Measurements from ENCODE around the gene SMIM30. TPM values are rescaled to one million over a fixed set of nuclear protein-coding genes. Genes with fewer than 3 reads are reported as not detected.

Gene SMIM30
- total RNA-seq, 1 donor from 2014 or later = 47.1 TPM

DNA sequence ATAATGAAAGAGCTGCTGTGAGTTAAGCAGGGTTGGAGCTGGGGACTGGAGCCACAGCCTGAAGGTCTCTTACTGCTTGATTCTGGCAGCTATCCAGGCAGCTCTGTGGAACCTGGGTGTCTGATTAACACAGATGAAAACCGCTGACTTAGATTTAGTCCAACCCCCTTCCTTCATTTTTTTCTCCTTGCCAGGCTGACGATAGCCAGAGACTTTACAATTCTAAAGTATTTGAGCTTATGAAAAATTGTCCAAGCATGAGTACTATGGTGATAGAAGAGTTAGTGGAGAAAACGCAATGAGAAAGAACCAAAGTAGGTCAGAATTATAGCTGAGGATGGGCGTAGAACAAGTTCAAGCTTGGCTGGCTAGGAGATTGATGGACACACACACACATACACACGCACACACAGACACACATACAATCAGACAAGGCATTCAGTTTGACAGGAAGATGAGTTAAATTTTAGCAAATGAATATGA is 18.2 kb downstream of the SMIM30 start:
- DNase-seq (ENCODE audit: low read depth in 2 of 2) = no peak

DNA sequence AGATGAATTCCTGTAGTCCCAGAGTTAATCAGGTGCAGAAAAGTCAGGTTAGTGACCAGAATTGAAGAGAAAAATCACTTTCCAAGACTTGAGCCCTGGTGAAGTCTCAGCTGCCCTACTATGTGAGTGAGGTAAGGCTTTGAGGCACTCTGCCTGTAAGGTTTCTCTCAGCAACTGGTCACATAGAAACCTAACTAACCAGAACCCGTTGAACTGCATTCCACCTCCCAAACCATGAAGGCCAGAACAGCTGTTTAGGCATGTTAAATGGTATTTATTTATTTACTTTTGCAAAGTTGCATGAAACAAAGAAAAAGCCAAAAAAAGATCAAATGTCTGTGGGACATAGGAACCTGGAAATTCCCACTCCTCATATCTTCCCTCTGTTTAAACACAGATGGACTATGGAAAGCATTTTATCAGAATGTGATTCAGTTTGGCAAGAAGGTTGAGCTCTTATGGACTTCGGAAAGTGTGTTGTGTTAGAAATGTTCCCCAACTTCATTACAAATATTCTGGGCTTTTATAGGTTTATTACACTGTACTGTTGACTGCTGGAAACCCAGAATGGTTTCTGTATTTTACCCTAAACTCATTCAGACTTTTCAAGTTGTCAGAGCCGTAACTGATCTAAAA is 19.0 kb downstream of the SMIM30 start:
- DNase-seq (ENCODE audit: low read depth in 2 of 2) = no peak

DNA sequence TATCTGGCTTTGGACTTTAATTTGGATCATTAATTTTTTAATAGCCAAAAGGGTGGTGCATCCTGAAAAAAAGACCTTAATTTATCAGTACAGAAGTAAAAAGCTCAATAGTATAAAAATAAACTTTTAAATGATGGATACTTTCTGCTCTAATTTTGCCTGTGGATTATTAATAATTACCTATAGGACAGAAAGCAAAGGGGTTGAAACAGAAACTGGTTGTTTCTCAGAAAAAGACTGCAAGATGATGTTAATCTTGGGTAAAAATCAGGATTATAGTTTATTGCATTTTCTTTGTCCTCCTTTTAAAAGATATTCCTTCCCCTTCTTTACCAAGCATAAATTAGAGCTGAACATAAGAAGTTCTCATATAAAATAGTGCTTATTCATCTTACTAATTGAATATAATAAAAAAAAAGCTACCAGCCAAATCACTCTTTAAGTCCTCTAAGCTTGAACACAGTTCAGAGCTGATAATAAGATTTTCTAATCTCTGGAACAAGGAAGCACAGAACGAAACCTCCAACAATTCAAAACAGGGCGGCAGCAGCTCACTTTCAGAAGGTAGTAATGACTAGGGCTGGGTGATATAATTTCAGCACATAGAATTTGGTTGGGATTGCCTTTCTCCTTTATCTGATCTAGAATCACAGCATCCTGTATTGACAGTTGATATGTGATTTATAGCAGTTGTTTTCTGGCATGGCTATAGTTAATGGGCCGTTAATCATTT is 23.7 kb downstream of the SMIM30 start:
- DNase-seq (ENCODE audit: low read depth in 2 of 2) = no peak

DNA sequence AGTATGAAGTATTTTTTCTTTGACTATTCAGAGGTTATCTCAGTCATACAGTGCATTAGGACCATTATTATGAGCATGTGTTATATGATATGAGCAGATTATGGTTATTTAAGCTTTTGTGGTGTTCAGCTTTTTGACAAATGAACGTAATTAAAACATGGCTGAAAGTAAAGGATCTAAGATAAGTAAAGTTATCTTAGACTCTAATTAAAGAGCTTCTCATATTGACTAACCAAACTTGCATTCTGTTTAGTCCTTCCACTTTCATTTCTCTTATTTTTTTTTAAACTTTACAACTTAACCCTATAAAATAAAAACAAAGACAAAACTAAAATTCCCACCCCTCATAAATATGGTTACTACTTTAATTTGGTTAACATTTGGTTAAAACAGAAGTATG is 24.8 kb downstream of the SMIM30 start:
- DNase-seq (ENCODE audit: low read depth in 2 of 2) = no peak

DNA sequence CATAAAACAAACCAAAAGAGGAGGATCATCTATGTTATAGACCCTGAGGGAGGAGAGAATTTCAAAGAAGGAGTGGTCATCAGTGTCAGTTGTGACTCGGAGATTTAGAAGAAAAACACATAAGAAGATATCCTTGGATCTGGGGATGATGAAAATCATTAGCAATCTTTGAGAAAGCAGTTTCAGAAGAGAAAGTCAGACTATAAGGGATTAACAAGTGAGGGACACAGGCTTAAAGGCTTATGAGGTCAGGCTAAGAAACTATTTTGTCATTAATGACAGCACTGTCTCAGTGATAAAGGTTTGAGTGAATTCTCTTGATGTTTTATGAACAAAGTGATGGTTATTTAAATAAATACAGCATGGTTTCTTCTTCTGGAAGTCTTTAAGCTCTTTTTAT is 25.6 kb downstream of the SMIM30 start:
- no peak for DNase-seq (ENCODE audit: low read depth in 2 of 2)

DNA sequence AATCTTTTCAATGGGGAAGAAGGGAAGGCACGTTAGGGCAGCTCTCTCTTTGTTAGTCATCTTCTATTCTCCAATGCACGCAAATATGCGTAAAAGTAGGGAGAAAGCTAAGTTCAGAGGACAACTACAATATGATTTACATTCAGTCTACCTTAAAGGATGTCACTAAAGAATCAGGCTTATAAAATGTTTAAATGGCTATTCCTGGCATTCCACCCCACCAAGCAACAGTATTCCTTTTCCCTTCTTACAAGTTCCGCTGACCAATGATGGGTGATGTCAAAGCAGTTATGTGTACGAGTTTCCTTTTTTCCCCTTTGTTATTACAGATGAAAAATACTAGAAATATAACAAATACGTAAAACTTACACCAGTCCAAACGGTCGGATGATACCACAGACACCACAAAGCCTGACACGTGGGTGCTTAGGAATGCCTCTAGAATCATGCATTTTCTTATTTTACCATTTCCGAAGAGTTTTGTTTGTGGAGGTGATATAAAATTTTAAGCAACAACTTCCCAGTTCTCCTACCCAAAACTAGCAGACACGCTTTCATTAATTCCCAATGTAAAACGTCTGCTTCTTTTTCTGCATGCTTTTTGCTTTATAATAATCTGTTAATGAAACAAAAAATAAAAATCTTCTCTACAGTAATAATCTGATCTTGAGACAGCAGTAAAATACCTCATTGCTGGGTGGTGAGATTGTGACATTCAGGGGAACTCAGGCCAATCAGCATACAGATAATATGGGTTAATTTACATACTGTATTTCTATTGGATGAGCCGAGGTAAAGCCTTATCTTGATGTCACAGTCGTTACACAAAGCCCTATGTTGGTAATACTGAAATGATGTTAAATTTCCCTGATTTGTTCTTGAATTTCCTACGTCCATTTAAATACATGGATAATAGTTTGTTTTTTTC is 31.0 kb downstream of the SMIM30 start:
- peak; percentile 4 to 49 for DNase-seq (ENCODE audit: low read depth in 2 of 2)

DNA sequence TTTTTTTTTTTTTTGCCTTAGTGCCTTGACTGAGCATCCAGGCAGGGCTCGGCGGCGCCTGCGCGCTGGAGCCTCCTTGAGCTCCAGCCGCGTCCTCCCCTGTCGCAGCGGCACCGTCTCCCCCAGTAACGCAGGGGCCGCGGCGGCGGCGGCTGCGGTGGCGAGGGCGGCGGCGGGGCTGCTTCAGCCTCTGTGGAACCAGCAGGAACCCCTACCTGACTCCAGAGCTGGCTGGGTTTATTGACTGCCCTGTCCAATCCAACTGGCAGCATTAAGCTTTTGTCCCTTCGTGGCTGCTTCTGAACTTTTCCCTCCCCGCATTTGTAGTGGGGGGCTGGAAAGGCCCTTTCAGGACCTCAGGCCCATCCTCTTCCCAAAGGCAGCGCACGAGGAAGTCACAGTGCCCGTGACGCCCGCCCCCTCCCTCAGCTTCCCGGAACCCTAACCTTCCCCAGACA is 31.9 kb downstream of the SMIM30 start, which contains the start of gene GPR85:
GPR85 (minus strand) TSS at position 397 of the 458 bp plus-strand sequence. CDS start 2,106 bp downstream, outside the sequence.
- DNase-seq (ENCODE audit: low read depth in 2 of 2) = peak in 1 of 2 donors; percentile 54

DNA sequence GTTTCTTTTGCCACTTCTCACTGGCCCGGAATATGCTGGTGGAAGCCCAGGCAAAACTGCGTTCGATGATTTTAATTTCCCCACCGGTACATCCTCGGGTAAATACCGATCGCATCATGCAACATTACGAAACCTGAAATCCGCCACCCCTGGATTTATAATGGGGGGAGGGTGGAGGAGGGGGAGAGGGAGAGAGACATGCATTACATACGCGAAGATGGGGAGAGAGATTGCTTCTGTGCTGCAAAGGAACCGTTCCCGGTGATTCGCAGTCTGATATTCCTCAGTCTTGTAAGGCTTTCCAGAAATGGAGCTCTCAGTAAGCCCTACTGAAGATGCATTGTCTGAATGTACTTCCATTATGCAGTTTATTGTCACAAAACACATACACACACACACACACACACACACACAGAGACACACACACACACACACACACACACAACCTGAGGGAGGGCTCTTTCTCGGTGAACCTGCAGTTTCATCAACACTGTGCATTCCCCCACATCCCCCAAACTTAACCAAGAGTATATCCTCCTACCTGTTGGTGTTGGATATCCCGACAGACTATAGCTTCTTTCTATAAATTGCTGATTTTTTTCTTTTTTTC is 32.5 kb downstream of the SMIM30 start:
- no peak for DNase-seq (ENCODE audit: low read depth in 2 of 2)

DNA sequence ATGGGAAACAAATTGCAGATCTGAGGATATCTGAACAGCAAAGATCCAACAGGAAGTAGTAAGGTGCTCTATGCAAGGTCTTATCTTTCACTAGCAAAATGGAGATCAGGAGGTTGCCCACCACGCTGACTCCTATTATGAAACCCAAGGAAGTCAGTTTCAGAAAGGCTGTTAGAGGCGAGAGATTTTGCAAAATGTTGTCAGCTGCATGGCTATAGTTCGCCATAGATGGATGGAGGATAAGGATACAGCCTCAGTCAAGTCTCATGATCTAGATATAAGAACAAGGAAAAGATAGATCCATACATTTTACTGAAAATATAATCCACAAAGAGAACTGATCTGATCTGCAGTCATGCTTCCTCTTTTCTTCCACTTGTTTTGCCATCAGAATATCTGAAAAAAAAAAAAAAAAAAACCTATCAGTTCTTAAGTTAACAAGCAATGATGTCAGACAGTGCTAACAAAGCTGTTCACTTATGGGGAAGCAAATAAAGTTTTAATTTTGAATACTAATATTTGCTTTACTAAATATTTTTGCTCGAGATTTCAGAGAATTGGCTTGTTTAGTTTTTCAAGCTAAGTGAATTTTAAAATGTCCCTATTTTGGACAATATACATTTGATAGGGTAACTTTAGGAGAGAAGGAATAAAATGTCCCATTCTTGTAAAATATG is 33.7 kb downstream of the SMIM30 start:
- no peak for DNase-seq (ENCODE audit: low read depth in 2 of 2)

DNA sequence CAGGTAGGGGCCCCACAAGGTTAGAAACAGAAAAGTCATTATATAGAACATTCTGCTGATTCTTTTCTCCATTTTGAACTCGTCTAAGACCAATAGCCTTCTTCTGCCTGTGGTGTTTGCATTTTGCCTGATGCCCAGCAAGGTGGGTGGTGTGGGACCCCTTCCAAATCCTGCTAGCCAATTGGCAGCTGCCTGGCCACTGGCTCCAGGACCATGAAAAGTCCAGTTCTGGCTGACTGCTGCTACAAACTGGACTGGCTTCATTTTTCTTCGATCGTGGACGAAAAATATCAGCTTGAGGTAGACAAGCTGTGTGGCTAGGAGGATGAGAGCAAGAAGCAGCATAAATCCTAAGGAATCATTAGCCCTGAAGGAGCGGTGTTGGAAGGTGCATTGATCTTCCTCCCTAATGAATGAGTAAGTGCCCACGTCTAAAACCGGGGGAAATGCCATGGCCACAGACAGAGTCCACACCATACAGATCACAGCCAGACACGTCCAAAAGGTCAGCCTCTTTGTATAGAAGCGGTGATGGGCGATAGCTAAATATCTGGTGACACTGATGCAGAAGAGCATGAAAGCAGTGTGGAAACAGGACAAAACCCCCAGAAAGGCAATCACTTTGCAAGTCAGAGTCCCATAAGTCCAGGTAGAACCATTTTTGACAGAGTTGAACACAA is 34.4 kb downstream of the SMIM30 start:
- no peak for DNase-seq (ENCODE audit: low read depth in 2 of 2)

DNA sequence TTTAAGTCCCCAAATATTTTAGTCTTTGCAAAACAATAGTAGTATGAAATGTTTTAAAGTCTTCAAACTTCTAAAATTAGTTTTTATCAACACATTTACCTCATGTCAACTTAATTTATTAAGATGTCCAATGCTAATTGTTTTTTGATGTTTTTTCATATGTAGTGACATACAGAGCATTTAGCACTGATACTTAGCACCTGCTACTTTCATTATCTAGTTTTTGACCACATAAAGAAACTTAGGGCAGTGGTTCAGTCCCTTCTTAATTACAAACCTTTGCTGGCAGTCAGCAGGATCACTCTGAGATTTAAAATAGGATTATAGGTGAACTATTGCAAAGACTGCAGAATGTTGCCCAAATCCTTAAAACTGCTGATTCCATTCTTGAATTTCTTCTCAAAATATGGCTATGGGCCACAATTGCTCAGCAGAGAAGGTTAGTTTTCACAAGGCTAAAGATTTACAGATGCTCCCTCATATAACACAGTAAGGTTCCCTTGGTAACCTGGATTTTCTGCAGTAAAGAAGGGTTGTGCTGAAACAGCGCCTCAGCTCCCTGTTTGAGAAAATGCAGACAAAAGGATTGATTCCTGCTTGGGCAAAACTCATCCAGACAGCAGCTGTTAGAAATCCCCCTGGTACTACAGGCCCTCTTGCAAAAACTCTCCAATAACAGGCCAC is 35.1 kb downstream of the SMIM30 start:
- DNase-seq (ENCODE audit: low read depth in 2 of 2) = no peak

DNA sequence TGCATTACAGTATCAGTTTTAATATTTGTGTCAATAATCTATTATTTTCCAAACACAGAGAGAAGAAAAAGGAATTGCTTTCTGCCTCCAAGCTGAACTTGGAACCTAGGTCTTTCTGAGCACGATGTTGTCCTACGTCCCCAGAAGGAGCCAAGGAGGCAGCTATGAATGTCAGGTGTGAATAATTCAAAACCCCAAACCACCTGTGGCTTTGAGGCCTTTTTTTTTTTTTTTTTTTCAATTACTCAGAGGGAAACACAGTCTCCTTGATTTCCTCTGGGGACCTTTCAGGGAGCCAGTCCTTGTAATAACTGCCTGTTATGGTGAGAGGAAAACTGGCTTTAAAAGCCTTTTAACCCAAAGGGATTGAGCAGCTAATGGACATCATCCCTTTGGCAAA is 40.0 kb downstream of the SMIM30 start:
- no peak for DNase-seq (ENCODE audit: low read depth in 2 of 2)

DNA sequence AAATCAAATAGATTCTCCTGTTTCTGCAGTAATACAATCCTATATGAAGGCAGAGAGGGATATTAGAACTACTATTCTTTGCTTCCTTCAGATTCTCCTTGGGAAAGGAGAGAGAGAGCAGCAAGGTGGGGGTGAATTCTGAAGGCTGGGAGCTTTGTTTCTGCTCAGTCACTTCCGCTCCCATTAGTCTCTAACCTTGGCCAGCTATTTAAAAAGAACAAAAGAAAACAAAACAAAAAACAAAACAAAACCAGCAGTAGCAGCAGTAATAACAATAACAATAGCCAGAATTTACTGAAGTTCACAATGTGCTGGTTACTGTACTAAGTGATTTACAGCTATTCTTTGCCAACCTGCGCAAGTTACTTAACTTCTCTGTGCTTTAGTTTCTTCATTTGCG is 41.7 kb downstream of the SMIM30 start:
- peak in 1 of 2 donors; percentile 22 for DNase-seq (ENCODE audit: low read depth in 2 of 2)

DNA sequence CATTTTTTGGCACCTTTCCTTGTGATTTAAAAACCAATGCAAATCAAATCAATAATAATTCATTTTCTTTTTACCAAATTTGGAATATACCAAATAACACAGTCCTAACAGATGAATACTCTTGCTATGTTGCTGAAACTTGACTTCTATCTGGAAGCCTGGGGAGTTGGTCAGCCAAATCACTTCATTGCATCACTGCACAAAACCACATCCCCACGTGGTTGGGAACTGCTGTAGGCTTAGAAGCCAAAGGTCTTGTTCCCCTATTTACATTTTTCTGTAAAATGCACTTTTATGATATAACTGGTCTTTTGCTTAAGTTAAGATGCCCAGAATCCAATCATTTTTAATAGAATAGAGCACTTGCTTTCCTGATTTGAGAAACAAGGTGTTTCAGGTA is 46.9 kb downstream of the SMIM30 start:
- DNase-seq (ENCODE audit: low read depth in 2 of 2) = no peak

Other genes starting within 250 kb of the SMIM30 start
- gene GPR85, start 31.7 kb downstream of the SMIM30 start, total RNA-seq = under 0.01 and 0.13 TPM in 2 replicates